ENCODE data around the gene IBA57. TPM values are rescaled to one million over a fixed set of nuclear protein-coding genes. Genes with fewer than 3 reads are reported as not detected.

The IBA57 gene
- total RNA-seq, 2 donors from 2014 or later: 3.5 to 12.2 TPM

DNA sequence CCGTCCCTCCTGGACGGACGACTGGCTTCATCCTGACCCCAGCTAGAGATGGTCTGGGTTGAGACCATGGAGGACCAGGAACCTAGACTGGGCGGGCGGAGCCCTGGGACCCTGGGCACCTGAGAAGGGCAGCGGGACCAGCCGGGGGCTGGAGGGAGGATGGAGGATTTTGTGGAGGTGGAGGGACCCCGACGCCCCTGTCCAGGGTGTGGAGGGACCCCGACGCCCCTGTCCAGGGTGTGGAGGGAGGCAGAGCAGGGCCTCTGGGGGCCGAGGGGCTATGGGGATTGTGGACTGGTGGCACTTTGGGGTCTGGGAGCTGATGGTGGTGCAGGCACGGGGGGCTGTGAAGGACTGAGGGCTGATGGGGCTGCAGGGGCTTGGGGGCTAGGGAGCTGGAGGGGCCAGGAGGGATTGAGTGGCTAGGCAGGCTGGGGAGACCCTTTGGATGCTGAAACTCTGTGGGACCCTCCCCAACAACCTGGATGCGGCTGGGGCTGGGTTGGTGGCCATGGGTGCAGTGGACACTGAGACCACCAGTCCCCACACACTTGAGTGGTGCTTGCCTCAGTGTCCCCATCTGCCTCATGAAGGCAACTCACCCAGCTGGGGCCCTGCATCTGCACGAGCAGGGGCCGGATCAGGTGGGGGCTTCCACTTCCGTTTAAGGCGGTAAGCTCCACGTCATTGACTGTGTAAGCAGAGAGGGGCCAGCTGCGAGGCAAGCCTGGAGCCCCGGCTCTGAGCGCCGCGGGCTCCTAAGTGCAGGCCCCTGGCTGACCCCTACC is 8.5 kb upstream of the IBA57 start:
- no peaks in the 10 kb centered on the region for H3K36me3 ChIP-seq
- TF ChIP-seq, protein P1, sequence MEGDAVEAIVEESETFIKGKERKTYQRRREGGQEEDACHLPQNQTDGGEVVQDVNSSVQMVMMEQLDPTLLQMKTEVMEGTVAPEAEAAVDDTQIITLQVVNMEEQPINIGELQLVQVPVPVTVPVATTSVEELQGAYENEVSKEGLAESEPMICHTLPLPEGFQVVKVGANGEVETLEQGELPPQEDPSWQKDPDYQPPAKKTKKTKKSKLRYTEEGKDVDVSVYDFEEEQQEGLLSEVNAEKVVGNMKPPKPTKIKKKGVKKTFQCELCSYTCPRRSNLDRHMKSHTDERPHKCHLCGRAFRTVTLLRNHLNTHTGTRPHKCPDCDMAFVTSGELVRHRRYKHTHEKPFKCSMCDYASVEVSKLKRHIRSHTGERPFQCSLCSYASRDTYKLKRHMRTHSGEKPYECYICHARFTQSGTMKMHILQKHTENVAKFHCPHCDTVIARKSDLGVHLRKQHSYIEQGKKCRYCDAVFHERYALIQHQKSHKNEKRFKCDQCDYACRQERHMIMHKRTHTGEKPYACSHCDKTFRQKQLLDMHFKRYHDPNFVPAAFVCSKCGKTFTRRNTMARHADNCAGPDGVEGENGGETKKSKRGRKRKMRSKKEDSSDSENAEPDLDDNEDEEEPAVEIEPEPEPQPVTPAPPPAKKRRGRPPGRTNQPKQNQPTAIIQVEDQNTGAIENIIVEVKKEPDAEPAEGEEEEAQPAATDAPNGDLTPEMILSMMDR (IDR thresholded peaks at IDR 0.05): no peak
- no peaks in the 10 kb centered on the region for H3K4me1 ChIP-seq (ENCODE audit: control insufficient read depth in 1 of 2, low read depth in 2 of 2)
- H3K4me3 ChIP-seq: no peak overlapping the region
- ATAC-seq (ENCODE audit: insufficient number of reproducible peaks, low FRiP score, low read depth) (no peak), DNase-seq (ENCODE audit: low spot score) (no peak)
- H3K27ac ChIP-seq: no peak overlapping the region
- no peaks in the 10 kb centered on the region for H3K27me3 ChIP-seq (replicated peaks; ENCODE audit: insufficient read depth)
- H3K9me3 ChIP-seq: no peaks in the 10 kb centered on the region

DNA sequence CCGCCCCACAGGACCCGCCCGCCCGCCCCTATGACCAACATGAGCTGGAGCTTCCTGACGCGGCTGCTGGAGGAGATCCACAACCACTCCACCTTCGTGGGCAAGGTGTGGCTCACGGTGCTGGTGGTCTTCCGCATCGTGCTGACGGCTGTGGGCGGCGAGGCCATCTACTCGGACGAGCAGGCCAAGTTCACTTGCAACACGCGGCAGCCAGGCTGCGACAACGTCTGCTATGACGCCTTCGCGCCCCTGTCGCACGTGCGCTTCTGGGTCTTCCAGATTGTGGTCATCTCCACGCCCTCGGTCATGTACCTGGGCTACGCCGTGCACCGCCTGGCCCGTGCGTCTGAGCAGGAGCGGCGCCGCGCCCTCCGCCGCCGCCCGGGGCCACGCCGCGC is 7.9 kb upstream of the IBA57 start:
- Histone ChIP-seq H3K36me3 (no peaks in the 10 kb centered on the region), H3K9me3 (no peaks in the 10 kb centered on the region), H3K4me1 (ENCODE audit: control insufficient read depth in 1 of 2, low read depth in 2 of 2) (no peaks in the 10 kb centered on the region), H3K4me3 (no peak overlapping the region), H3K27ac (no peak overlapping the region), H3K27me3 (replicated peaks; ENCODE audit: insufficient read depth) (no peaks in the 10 kb centered on the region)
- ATAC-seq (ENCODE audit: insufficient number of reproducible peaks, low FRiP score, low read depth): no peak
- DNase-seq (ENCODE audit: low spot score): no peak
- TF ChIP-seq, protein P1 (IDR thresholded peaks at IDR 0.05): no peak

DNA sequence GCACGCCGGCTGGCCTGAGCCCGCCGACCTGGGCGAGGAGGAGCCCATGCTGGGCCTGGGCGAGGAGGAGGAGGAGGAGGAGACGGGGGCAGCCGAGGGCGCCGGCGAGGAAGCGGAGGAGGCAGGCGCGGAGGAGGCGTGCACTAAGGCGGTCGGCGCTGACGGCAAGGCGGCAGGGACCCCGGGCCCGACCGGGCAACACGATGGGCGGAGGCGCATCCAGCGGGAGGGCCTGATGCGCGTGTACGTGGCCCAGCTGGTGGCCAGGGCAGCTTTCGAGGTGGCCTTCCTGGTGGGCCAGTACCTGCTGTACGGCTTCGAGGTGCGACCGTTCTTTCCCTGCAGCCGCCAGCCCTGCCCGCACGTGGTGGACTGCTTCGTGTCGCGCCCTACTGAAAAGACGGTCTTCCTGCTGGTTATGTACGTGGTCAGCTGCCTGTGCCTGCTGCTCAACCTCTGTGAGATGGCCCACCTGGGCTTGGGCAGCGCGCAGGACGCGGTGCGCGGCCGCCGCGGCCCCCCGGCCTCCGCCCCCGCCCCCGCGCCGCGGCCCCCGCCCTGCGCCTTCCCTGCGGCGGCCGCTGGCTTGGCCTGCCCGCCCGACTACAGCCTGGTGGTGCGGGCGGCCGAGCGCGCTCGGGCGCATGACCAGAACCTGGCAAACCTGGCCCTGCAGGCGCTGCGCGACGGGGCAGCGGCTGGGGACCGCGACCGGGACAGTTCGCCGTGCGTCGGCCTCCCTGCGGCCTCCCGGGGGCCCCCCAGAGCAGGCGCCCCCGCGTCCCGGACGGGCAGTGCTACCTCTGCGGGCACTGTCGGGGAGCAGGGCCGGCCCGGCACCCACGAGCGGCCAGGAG is 7.2 kb upstream of the IBA57 start:
- Histone ChIP-seq H3K36me3 (no peaks in the 10 kb centered on the region), H3K4me3 (no peak overlapping the region), H3K27ac (no peak overlapping the region), H3K9me3 (no peaks in the 10 kb centered on the region), H3K4me1 (ENCODE audit: control insufficient read depth in 1 of 2, low read depth in 2 of 2) (peaks cover 0 to 5% of the 10 kb centered on the region in 2 donors), H3K27me3 (replicated peaks; ENCODE audit: insufficient read depth) (no peaks in the 10 kb centered on the region)
- TF ChIP-seq, protein P1 (IDR thresholded peaks at IDR 0.05): no peak
- no peak for ATAC-seq (ENCODE audit: insufficient number of reproducible peaks, low FRiP score, low read depth)
- no peak for DNase-seq (ENCODE audit: low spot score)

DNA sequence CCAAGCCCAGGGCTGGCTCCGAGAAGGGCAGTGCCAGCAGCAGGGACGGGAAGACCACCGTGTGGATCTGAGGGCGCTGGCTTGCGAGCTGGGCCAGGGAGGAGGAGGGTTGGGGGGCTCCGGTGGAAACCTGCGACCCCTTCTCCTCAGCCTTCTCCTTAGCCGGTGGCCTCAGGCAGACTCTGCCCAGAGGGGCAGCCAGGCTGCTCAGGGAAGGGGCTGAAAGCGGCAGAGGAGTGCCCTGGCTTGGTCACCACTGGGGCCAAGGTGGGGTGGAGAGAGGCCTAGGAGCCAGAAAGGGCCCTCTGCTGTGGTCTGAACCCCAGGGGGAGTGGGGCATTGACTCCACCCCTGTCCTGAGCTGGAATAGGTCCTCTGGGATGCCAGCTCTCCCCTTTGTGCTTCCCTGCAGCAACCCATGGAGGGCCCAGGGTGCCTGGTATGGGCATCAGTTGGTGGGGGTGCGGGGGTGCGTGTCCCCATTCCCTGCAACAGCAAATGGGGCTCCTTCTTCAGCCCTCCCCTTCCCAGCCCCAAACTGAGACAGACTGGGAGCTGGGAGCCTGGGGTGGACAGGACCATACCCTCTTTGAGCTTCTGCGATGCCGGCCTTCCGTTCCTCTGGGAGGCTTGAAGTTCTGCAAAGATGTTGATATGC is 6.5 kb upstream of the IBA57 start:
- peaks cover 0 to 5% of the 10 kb centered on the region in 2 donors for H3K4me1 ChIP-seq (ENCODE audit: control insufficient read depth in 1 of 2, low read depth in 2 of 2)
- TF ChIP-seq, protein P1 (IDR thresholded peaks at IDR 0.05): no peak
- H3K36me3 ChIP-seq: no peaks in the 10 kb centered on the region
- H3K4me3 ChIP-seq: no peak overlapping the region
- DNase-seq (ENCODE audit: low spot score): no peak
- no peaks in the 10 kb centered on the region for H3K9me3 ChIP-seq
- H3K27me3 ChIP-seq (replicated peaks; ENCODE audit: insufficient read depth): no peaks in the 10 kb centered on the region
- ATAC-seq (ENCODE audit: insufficient number of reproducible peaks, low FRiP score, low read depth): no peak
- H3K27ac ChIP-seq: no peak overlapping the region

Measured in thoracic aorta (tissue), 2 donors.